K562 (cell line): ENCODE data around the gene C11orf98. TPM values are rescaled to one million over a fixed set of nuclear protein-coding genes. Genes with fewer than 3 reads are reported as not detected.

Experiments used
- ATAC-seq: fragments of 200-7000 bp; cut with Tn5 transposase; 3 replicates; pipeline ENCODE4 v1.9.1; 2020; ENCODE audit warnings: moderate library complexity
- BruUV-seq: library from RNA; stranded (reverse); fragments of 400-500 nt; replicated peaks from 2 replicates; lab custom pipeline; 2021; lab: Mats Ljungman, UMichigan
- CTCF ChIA-PET: fragments of 300-600 bp; formaldehyde crosslinking; extraction: SDS; loops from one replicate; lab custom pipeline; 2021; ENCODE audit warnings: low intra/inter-chr PET ratio; lab: Yijun Ruan, JAX
- POLR2A ChIA-PET: fragments of 300-600, 350-650 bp; sonication (Branson Sonifier 250); formaldehyde crosslinking; extraction: SDS; loops from one replicate; lab custom pipeline; 2021; ENCODE audit warnings: antibody characterized with exemption, inconsistent platforms; lab: Yijun Ruan, JAX
- DNase-seq, 4 experiments: peaks; one replicate each; pipeline versions ENCODE4 v3.0.0 to v3.0.0-alpha.2; 2011 to 2018; ENCODE audit warnings: low spot score in 3 of 4, mixed read lengths in 3 of 4; ENCODE audit errors: extremely low read depth in 1 of 4
- FAIRE-seq: peaks from 2 replicates; lab custom pipeline; 2011; peaks lifted over from hg19 to GRCh38; lab: Jason Lieb, UNC
- H2AFZ ChIP-seq: 2 replicates; pipeline ENCODE4 v1.6.0; 2011; ENCODE audit warnings: low read depth, low read length, control low read depth, inconsistent platforms
- H3K27ac ChIP-seq: fragments of 200-600 bp; 3 replicates; pipeline ENCODE4 v1.8.0; 2011; ENCODE audit warnings: low read depth, mild to moderate bottlenecking, control low read depth, inconsistent platforms, low read length, moderate library complexity, mixed read lengths; ENCODE audit errors: extremely low read depth
- H3K27me3 ChIP-seq, 2 experiments: fragments of 300-600 bp in 1 of 2; 2 replicates in 1 of 2; 3 replicates in 1 of 2; pipeline versions ENCODE4 v1.6.0 to v1.8.0; 2011; ENCODE audit warnings: inconsistent platforms in 2 of 2, low read length in 2 of 2, mild to moderate bottlenecking in 1 of 2, mixed read lengths in 1 of 2, moderate library complexity in 1 of 2; ENCODE audit not compliant: control insufficient read depth in 2 of 2, insufficient read depth in 2 of 2
- H3K36me3 ChIP-seq: fragments of 300-600 bp; 3 replicates; pipeline ENCODE4 v1.8.0; 2011; ENCODE audit warnings: mild to moderate bottlenecking, low read length, inconsistent platforms; ENCODE audit not compliant: control insufficient read depth, insufficient read depth
- H3K4me1 ChIP-seq, 2 experiments: fragments of 200-600 bp in 1 of 2; replicated peaks in 1 of 2; 2 replicates in 1 of 2; 3 replicates in 1 of 2; pipeline versions ENCODE4 v1.5.1 to v1.8.0; 2011; ENCODE audit warnings: inconsistent platforms in 2 of 2, low read length in 2 of 2, mild to moderate bottlenecking in 1 of 2, mixed read lengths in 1 of 2, moderate library complexity in 1 of 2; ENCODE audit not compliant: control insufficient read depth in 2 of 2, insufficient read depth in 2 of 2
- H3K4me2 ChIP-seq: 2 replicates; pipeline ENCODE4 v1.6.1; 2011; ENCODE audit warnings: low read length, control low read depth, inconsistent platforms, mixed read lengths; ENCODE audit not compliant: insufficient read depth
- H3K4me3 ChIP-seq: fragments of 200-600 bp; sonication (generic), shearing (Covaris generic); 2 replicates; pipeline ENCODE4 v1.5.1; 2016; ENCODE audit warnings: control low read depth, inconsistent platforms
- H3K79me2 ChIP-seq: fragments of 200-600 bp; 3 replicates; pipeline ENCODE4 v1.8.0; 2011; ENCODE audit warnings: low read length, inconsistent platforms; ENCODE audit not compliant: control insufficient read depth, insufficient read depth
- H3K9ac ChIP-seq, 2 experiments: 2 replicates each; pipeline versions ENCODE4 v1.6.0 to v1.6.1; 2011; ENCODE audit warnings: low read depth in 2 of 2, low read length in 2 of 2, control low read depth in 1 of 2, inconsistent platforms in 1 of 2, mild to moderate bottlenecking in 1 of 2, mixed read lengths in 1 of 2; ENCODE audit not compliant: insufficient read depth in 1 of 2
- H3K9me1 ChIP-seq: one replicate; pipeline ENCODE4 v1.6.0; 2011; ENCODE audit warnings: inconsistent platforms, mild to moderate bottlenecking, low read length, moderate library complexity; ENCODE audit not compliant: control insufficient read depth, insufficient read depth
- H3K9me3 ChIP-seq: replicated peaks from 2 replicates; pipeline ENCODE4 v1.5.1; 2011; ENCODE audit warnings: low read depth, low read length, inconsistent platforms; ENCODE audit not compliant: control insufficient read depth, insufficient read depth
- H4K20me1 ChIP-seq: replicated peaks from 2 replicates; pipeline ENCODE4 v1.6.1; 2011; ENCODE audit warnings: low read length, inconsistent platforms, mixed read lengths; ENCODE audit not compliant: control insufficient read depth, insufficient read depth
- ARID4B ChIP-seq: sonication (generic); formaldehyde crosslinking; IDR thresholded peaks from 2 replicates; pipeline ENCODE4 v1.8.0; 2022; ENCODE audit warnings: mild to moderate bottlenecking, missing genetic modification reagents
- ATF7 ChIP-seq: fragments of 450-650 bp; IDR thresholded peaks from 2 replicates; pipeline ENCODE4 v1.7.1; 2014; ENCODE audit warnings: mild to moderate bottlenecking, moderate library complexity
- CUX1 ChIP-seq: fragments of 200-800 bp; sonication (Bioruptor generic); IDR thresholded peaks from 2 replicates; pipeline ENCODE4 v1.6.1; 2016; ENCODE audit warnings: missing genetic modification characterization, missing compliant biosample characterization
- EP400 ChIP-seq: fragments of 450-650 bp; IDR thresholded peaks from 2 replicates; pipeline ENCODE4 v1.6.1; 2017; ENCODE audit warnings: antibody characterized with exemption, mild to moderate bottlenecking, moderate library complexity
- GTF2F1 ChIP-seq: IDR thresholded peaks from 2 replicates; pipeline ENCODE4 v1.6.1; 2011; ENCODE audit warnings: low read depth, low read length, improper control_type of control experiment
- HNRNPH1 ChIP-seq: fragments of 200-400 bp; formaldehyde crosslinking; optimal IDR thresholded peaks from 2 replicates; pipeline ENCODE3; 2017; ENCODE audit warnings: low read depth, mild to moderate bottlenecking, low read length, moderate library complexity
- NFATC3 ChIP-seq: fragments of 450-650 bp; IDR thresholded peaks from 2 replicates; pipeline ENCODE4 v1.6.1; 2017; ENCODE audit warnings: mild to moderate bottlenecking
- ZNF12 ChIP-seq: sonication (generic); formaldehyde crosslinking; IDR thresholded peaks from 2 replicates; pipeline ENCODE4 v1.4.0; 2020; ENCODE audit warnings: mild to moderate bottlenecking, missing genetic modification reagents
- WGBS: fragments of 100-300 bp; shearing (Covaris generic); methylation state at CpG from one replicate; pipeline ENCODE4 v1.1.6; 2016; ENCODE audit warnings: low coverage, mixed read lengths; ENCODE audit not compliant: insufficient coverage; ENCODE audit errors: missing lambda C conversion rate; 5-methylcytosine and 5-hydroxymethylcytosine counted together
- in situ Hi-C: fragments of 300-500 bp; cut with MboI; formaldehyde crosslinking; loops from 4 replicates; pipeline ENCODE4 v1.15.0; 2018; ENCODE audit warnings: inconsistent platforms, mixed read lengths
- intact Hi-C: fragments of 100-400 bp; cut with micrococcal nuclease; formaldehyde crosslinking; loops from 2 replicates; pipeline ENCODE4 v1.14.2; 2022
- polyA plus RNA-seq, 8 experiments: library from polyadenylated mRNA; depleted of rRNA in 4 of 8; stranded (reverse) in 5 of 8; unstranded in 3 of 8; fragments of >200 nt; fragmentation: Nextera tagmentation in 2 of 8; fragmentation: Illumina TruSeq in 1 of 8; extraction: Ambion mirVana in 2 of 8; extraction: Trizol in 1 of 8; gene quantifications; 2 replicates each; pipeline versions ENCODE4 v1.2.1 to v1.2.3, GENCODE V29; 2011 to 2014; ENCODE audit warnings: inconsistent platforms in 1 of 8, missing spikeins in 1 of 8
- total RNA-seq, 7 experiments: library from RNA; depleted of rRNA in 6 of 7; stranded (reverse); fragments of >200 nt in 6 of 7; fragmentation: Illumina TruSeq in 2 of 7; extraction: Trizol in 2 of 7; gene quantifications; 2 replicates each; pipeline versions ENCODE4 v1.2.1 to v1.2.3, GENCODE V29; 2011 to 2021; ENCODE audit warnings: low replicate concordance in 1 of 7
- TF ChIP-seq, protein P1 (sequence below): fragments of 450-650 bp; formaldehyde crosslinking; IDR thresholded peaks from 2 replicates; pipeline ENCODE4 v1.4.0; 2020; ENCODE audit warnings: mild to moderate bottlenecking, mixed read lengths
- TF ChIP-seq, protein P2 (sequence below): fragments of 450-650 bp; formaldehyde crosslinking; IDR thresholded peaks from 2 replicates; pipeline ENCODE4 v1.4.0; 2022; ENCODE audit warnings: missing genetic modification characterization

C11orf98 gene
- total and polyA plus RNA-seq, 9 of the 15 experiments (the other 6 are each of a cell fraction or from before 2014, with no cell fraction given): 103 to 352 (median 218) TPM

- in situ Hi-C loops: no loop called here
- Histone ChIP-seq H4K20me1 (peaks cover 3% of the 10 kb centered on the region; the same call in 1 of the 2 replicates), H3K36me3 (peaks cover 63% of the 10 kb centered on the region), H3K4me2 (peak overlapping the region; percentile 97), H3K4me3 (peak overlapping the region; percentile 72), H3K27ac (peak overlapping the region; percentile 82), H2AFZ (peak overlapping the region; percentile 87; the same call in 1 of the 2 replicates), H3K9me3 (no peaks in the 10 kb centered on the region), H3K9me1 (peaks cover 2% of the 10 kb centered on the region), H3K27me3 (no peaks in the 10 kb centered on the region), H3K4me1 (peaks cover 29 to 42% of the 10 kb centered on the region in 2 experiments), H3K9ac (peak overlapping the region; percentile 76 to 93), H3K79me2 (peaks cover 14% of the 10 kb centered on the region)
- WGBS: 54% methylated on average over 7 of the region's 7 CpGs
- no TSS peak for BruUV-seq
- intact Hi-C loops: loop anchor here (5.0 kb wide), 1 partner anchor 308 kb away; no protein-coding TSS in a partner anchor
- DNase-seq (peak in 2 of 4 experiments; percentile 53 to 55), FAIRE-seq (no peak), ATAC-seq (no peak)
- ChIA-PET CTCF (no interaction called here), POLR2A (interaction anchor here (0.7 to 4.1 kb wide), 15 partner anchors 9 to 150 kb away, joined by 3 to 31 read pairs (median 5); partner anchors contain the start of genes C11orf98, CSKMT, GANAB and HNRNPUL2)
- TF ChIP-seq ATF7: no peak
- TF ChIP-seq CUX1 (CRISPR knock-in tag): no peak
- TF ChIP-seq GTF2F1: no peak
- TF ChIP-seq, protein P1, sequence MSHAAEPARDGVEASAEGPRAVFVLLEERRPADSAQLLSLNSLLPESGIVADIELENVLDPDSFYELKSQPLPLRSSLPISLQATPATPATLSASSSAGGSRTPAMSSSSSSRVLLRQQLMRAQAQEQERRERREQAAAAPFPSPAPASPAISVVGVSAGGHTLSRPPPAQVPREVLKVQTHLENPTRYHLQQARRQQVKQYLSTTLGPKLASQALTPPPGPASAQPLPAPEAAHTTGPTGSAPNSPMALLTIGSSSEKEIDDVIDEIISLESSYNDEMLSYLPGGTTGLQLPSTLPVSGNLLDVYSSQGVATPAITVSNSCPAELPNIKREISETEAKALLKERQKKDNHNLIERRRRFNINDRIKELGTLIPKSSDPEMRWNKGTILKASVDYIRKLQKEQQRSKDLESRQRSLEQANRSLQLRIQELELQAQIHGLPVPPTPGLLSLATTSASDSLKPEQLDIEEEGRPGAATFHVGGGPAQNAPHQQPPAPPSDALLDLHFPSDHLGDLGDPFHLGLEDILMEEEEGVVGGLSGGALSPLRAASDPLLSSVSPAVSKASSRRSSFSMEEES (CRISPR knock-in tag): no peak
- no peak for TF ChIP-seq EP400
- no peak for TF ChIP-seq NFATC3
- TF ChIP-seq ARID4B (CRISPR knock-in tag): no peak
- TF ChIP-seq ZNF12 (CRISPR knock-in tag): no peak
- TF ChIP-seq HNRNPH1: no peak
- TF ChIP-seq, protein P2, sequence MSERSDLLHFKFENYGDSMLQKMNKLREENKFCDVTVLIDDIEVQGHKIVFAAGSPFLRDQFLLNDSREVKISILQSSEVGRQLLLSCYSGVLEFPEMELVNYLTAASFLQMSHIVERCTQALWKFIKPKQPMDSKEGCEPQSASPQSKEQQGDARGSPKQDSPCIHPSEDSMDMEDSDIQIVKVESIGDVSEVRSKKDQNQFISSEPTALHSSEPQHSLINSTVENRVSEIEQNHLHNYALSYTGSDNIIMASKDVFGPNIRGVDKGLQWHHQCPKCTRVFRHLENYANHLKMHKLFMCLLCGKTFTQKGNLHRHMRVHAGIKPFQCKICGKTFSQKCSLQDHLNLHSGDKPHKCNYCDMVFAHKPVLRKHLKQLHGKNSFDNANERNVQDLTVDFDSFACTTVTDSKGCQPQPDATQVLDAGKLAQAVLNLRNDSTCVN: no peak
Observed at GRCh38 chr11:62705413-62705812, 40.4 kb upstream of the C11orf98 start.
